ENCODE data around the gene TBC1D22A.
"Not testable (repeated sequence)": the region's sequence is repeated elsewhere in the genome, so short reads cannot be mapped to it uniquely, and the experiment has no call there.

The TBC1D22A gene

GRCh38 chr22:47131632-47132427 lies 369.4 kb downstream of the TBC1D22A start:
- DNase-seq, result no peak

- DNase-seq, result no peak
Observed at GRCh38 chr22:47132428-47132825, 370.0 kb downstream of the TBC1D22A start.

GRCh38 chr22:47133061-47133969 lies 370.9 kb downstream of the TBC1D22A start:
- no peak for DNase-seq

GRCh38 chr22:47134222-47134621 lies 371.8 kb downstream of the TBC1D22A start:
- DNase-seq, result no peak

GRCh38 chr22:47135338-47135737 lies 372.9 kb downstream of the TBC1D22A start:
- DNase-seq, result no peak

- no peak for DNase-seq
Observed at GRCh38 chr22:47136050-47136449, 373.6 kb downstream of the TBC1D22A start.

GRCh38 chr22:47136671-47137070 lies 374.2 kb downstream of the TBC1D22A start:
- no peak for DNase-seq

GRCh38 chr22:47139013-47139789 lies 376.8 kb downstream of the TBC1D22A start:
- DNase-seq, result no peak

GRCh38 chr22:47139790-47140119 lies 377.3 kb downstream of the TBC1D22A start:
- no peak for DNase-seq

- not testable (repeated sequence) for DNase-seq
Observed at GRCh38 chr22:47140975-47141374, 378.5 kb downstream of the TBC1D22A start.

GRCh38 chr22:47142427-47143046 lies 380.1 kb downstream of the TBC1D22A start:
- no peak for DNase-seq

- DNase-seq, result no peak
Observed at GRCh38 chr22:47143249-47143938, 380.9 kb downstream of the TBC1D22A start.

- DNase-seq, result no peak
Observed at GRCh38 chr22:47144076-47144765, 381.8 kb downstream of the TBC1D22A start.

- no peak for DNase-seq
Observed at GRCh38 chr22:47144791-47145425, 382.5 kb downstream of the TBC1D22A start.

GRCh38 chr22:47145883-47146282 lies 383.4 kb downstream of the TBC1D22A start:
- no peak for DNase-seq

- no peak for DNase-seq
Observed at GRCh38 chr22:47146391-47146790, 383.9 kb downstream of the TBC1D22A start.

- no peak for DNase-seq
Observed at GRCh38 chr22:47146941-47147340, 384.5 kb downstream of the TBC1D22A start.

GRCh38 chr22:47147572-47147971 lies 385.1 kb downstream of the TBC1D22A start:
- DNase-seq, result no peak

GRCh38 chr22:47148510-47148909 lies 386.1 kb downstream of the TBC1D22A start:
- DNase-seq, result no peak

GRCh38 chr22:47148956-47149728 lies 386.7 kb downstream of the TBC1D22A start:
- no peak for DNase-seq
